NOMO-1 treated with DMSO at 0.1 percent for 48 hours (cell line): ENCODE results near the gene CD74.

Experiments
- DNase-seq: peaks from one replicate; lab custom pipeline; 2025; ENCODE audit not compliant: unreplicated experiment; lab: John Stamatoyannopoulos, UW

The CD74 gene

DNA sequence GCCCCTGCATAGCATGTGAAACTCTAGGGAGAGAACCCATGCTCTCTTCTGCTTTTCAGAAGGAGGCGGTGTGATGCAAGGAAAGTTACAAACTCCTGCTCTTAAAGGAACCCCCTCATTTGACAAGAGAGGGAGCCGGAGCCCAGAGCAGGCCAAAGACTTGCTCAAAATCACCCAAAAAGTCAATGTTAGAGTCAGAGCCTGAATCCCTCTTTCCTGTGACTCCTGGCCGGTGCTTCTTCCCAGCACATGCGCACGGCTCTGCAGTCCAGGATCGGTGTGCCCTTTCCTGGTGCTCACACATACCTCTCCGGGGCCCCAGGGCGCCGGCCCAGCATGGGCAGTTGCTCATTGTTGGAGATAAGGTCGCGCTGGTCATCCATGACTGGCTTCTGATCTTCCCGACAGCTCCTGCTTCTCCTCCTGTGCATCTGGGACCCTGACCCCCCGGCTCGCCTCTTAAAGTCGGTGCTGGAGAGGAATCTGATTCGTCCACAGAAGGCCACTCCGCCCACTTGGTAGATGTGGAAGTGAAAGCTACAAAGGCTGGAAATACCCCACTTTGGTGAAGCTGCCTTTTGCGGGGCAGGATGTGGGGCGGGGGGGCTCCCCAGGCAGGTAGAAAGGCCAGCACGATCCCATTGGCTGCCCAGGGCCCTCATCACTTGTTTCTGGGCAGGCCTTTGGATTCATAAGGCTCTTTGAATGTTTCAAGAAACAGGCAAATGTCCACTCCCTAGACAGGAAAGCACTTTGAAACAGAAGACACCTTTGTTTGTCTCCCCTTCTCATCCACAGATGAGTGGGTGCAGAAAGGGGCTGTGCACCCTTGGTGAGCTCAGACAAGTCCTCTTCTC is at the start of gene CD74:
Gene CD74 (minus strand): TSS at position 592 of the 857 bp plus-strand sequence. CDS start 161 bp downstream, at position 431.
- DNase-seq: peak; percentile 98

DNA sequence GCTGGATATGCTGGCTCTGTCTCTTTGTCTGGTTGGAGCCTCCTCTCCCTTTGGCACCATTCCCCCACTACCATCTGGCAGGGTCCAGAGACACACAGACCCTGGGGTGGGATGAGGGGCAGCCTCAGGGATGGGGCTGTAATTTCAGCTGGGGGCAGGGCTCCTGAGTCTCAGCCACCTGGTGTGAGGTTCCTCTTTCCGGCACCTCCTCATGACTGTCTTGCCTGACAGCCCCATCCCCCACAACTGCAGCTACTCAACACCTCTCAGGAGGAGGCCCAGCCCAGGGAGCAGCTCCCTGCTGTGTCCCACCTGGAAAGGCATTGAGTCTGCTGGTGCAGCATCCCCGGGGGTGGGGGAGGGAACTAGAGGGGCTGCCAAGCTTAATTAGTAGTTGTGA is 48.5 kb upstream of the CD74 start:
- peak; percentile 39 for DNase-seq

DNA sequence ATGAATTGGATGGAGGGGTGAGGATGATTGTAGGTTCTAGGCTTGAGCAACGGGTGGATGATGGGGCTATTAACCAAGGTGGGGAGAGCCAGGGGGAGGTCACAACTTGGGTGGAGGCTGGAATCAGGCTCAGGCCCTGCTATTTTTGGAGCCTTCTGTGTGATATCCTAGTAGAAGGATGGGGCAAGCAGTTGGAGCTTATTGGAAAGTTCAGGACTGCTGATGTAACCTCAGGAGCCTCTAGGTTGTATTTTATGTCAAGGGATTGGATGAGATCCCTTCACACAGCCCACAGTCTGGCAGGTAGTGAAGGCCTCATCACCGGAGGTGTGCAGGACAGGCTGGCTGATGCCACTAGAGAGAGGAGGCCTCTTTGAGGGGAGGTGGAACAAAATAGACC is 48.1 kb upstream of the CD74 start:
- DNase-seq: no peak

DNA sequence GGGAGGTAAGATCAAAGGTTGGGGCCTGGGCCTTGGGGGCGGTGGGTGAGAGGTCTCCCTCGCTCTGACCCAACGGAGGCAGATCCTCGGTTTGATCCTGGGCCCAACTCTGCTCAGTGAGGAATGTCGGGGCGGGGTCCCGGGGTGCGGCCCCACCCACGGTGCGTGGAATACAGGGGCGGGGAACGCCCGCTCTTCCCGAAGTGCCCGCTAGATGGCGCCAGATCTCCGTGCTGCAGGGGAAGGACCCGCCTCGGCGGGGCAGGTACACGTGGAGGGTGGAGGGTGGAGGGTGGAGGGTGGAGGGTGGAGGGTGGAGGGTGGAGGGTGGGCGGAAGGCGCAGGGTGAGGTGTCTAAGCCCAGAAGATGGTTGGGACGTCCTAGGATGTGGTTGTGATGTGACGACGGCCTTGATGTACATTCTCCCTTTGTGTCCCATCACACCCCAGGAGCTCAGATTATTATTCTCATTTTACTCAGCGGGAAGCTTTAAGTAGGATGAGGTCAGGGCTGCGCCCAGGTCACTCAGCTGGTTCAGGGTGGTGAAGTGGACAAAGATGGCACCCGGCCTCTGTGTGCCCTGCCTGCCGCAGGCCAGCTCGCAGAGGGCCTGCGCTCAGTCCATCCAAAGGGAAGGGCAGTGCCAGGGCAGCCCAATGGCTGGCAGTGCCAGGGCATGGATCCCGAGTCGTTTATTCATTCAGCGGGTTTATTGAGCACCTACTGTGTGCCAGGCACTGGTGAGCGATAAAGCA is 46.3 kb upstream of the CD74 start:
- peak; percentile 53 for DNase-seq

DNA sequence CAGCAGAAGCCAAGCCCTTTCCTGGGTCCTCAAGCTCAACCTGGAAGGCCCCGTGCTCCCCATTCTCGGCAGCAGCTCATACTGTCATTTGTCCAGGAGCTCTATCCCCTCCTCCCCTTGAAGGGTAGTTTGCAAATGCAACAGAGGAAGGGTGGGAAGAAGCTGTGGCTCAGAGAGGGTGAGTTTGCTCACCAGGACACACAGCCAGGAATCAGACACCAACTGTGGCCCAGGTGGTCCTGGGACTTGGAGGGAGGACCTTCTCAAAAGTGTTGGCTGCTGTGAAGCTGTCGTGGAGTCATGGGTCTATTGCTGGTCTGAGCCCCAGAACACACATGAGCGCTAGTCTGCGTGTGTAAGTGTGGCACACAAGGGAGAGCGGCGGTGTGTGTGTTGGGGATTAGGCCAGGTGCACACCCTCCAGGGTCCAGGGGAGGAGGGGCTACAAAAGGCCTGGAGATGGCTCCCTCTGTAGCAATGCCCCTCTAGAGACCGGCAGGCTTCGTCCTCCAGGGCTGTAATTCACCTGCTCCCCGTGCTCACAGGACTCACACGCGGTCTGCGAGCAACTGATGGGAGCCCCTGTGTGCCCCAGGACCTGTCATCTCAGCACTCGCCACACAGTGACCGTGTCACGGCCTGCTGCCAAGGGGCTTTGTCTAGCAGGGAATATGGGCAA is 45.0 kb upstream of the CD74 start:
- no peak for DNase-seq

DNA sequence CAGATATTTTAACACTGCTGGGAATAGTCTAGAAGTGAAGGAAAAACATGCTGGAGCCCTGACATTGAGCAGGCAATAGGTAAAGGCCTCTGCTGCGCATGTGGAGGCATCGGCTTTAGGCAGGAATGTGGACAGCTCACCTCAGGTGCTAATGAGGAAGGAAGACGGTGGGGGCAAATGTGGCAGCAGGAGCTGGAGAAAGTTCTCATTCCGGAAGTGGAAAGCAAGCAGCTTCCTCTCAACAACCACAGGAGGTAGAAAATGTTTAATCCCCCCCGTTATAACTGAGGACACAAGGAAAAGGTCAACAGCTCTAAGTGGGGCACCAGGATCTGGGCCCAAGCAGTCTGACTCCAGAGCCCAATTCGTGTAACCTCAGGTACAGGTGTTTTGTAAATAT is 44.4 kb upstream of the CD74 start:
- DNase-seq: peak; percentile 39

DNA sequence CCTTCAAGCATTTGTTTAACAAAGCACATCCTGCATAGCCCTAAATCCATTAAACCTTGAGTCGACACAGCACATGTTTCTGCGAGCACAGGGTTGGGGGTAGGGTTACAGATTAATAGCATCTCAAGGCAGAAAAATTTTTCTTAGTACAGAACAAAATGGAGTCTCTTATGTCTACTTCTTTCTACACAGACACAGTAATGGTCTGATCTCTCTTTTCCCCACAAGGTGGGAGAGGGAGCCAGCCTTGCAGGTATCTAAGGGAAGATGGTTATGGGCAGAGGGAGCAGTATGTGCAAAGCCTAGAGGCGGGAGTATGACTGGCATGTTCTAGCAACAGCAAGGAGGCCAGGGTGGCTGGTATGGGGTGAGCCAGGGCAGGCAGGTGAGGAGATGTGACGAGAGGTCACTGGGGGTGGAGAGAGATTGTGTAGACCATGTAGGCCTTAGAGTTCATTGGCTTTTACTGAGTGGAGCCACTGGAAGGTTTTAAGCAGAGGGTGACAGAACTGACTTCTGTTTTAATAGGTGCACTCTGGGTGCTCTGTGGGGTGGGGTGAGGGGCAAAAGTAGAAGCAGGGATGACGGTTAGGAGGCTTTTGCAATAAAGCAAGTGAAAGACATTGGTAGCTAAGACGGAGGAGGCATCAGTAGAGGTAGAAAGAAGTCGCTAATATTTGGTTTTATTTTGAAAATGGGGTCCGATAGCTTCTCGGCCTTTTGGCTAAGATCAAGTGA is 42.0 kb upstream of the CD74 start:
- DNase-seq: no peak

DNA sequence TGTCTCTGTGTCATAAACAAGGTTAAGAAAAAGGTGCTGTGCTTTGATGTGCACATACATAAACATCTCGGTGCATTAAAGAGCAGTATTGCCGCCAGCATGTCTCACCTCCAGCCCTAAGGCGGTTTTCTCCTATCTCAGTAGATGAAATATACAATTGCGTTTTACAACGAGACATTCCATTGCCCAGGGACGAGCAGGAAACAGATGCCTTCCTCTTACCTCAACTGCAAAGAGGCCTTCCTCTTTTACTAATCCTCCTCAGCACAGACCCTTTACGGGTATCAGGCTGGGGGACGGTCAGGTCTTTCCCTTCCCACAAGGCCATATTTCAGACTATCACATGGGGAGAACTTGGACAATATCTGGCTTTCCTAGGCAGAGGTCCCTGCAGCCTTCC is 41.3 kb upstream of the CD74 start:
- DNase-seq: peak; percentile 69

DNA sequence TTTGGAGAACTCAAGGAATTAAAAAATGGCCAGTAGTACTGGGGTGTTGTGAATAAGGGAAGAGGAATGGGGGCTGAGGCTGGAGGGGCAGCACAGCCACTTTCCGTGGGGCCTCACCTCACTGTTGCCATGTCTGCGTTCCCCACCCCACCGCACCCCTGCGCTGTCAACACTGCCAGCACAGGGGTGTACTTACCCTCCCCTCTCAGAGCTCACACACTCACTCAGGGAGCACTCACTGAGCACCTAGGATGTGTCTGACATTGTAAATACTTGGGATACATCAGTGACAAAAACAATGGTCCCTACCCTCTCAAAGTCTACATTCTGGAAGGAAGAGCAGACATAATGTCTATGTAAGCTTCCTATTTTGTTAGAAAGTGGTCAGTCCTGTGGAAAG is 40.2 kb upstream of the CD74 start:
- no peak for DNase-seq

DNA sequence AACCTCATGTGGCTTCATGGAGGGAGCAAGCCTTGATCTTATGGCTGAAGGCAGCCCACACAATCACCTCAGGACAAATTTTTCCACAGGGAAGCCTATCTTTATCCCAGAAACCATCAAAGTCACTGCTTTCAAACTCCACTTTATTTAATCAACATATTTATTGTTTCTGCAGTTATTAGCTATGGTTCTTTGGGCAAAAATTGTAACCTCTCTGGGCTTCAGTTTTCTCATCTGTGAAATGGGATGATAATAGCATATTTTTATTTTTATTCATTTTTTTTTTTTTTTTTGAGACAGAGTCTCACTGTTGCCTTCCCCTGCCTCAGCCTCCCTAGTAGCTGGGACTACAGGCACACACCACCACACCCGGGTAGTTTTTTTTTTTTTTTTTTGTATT is 38.9 kb upstream of the CD74 start:
- DNase-seq: no peak

DNA sequence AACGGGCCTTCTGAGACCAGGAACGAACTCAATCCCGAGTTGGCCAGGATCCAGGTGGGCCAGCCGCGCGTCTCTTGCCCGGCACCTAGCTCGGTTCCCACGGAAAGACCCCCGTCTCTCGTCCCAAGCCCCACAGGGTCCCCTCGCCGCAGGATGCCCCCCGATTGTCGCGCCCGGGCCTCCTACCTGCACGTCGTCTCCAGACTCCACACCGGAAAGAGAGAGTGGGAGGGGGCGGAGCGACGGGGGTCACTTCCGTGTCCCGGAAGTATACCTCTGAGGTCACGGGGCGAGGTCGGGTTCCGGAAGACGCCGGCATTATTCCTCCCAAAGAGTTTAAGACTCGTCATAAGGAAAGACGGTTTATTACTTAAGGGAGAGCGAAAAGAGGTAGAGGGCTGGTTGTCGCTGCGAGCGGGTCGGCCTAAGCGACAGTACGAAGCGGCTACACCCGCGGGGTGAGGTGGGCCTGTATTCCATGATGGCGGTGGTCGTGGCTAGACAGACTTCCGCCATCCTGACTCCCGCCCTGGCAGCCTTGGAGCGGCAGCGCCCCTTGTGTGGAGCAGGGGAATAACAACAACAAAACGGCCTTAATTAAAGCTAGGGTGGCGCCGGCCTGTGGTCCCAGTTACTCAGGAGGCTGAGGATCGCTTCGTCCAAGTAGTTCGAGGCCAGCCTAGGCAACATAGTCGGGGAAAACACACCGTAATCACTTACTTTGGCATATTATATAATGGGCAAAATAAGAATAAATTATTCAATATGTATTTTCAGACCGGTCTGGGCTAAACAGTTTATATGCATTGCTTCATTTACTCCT is 37.0 kb upstream of the CD74 start, which contains the start of gene RPS14:
Gene RPS14 (minus strand): TSS at position 223 of the 823 bp plus-strand sequence. CDS start 2,006 bp downstream, outside the sequence.
- DNase-seq: peak; percentile 86

DNA sequence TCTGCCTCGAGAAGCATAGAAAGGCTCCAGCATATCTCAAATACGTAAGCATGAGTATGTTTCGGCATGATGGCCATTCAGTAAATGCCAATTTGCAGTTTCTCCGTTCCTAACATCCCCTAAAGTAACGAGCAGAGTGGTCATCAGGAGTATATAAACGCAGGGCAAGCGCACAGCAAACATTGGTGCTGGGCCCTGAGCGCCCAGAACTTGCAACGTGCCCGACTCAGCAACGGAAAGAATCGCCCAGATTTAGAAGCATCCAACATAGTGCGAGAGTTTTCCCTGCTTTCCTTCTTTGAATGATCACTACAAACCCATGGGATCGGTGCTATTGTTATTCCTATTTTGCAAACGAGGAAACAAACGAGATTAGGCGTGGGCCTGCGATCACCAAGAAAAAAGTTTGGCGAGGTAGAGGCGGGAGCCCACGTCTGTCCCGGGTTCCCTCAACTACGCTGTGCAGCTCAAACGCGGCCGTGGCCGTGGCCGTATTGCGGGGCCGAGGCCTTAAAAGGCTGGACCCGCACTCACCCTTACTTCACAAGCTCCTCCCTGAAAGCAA is 36.3 kb upstream of the CD74 start:
- DNase-seq: no peak

DNA sequence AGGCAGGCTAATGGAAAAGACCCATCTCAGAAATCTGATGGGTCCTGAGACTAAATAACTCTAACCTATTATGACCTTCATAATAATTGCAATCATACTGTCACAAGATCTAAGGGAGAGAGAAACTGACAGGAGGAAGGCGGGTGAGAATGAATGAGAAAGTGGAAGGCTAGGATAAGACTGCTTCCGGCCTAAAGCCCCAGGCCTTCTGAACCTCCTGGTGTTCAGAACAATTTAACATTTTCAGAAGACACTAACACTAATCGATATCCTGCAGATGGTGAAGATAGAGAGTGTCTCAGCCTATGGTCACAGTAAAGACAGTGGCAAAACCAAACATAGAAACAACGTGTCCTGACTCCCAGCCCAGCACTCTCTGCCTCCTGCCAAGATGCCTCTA is 35.6 kb upstream of the CD74 start:
- peak; percentile 34 for DNase-seq

DNA sequence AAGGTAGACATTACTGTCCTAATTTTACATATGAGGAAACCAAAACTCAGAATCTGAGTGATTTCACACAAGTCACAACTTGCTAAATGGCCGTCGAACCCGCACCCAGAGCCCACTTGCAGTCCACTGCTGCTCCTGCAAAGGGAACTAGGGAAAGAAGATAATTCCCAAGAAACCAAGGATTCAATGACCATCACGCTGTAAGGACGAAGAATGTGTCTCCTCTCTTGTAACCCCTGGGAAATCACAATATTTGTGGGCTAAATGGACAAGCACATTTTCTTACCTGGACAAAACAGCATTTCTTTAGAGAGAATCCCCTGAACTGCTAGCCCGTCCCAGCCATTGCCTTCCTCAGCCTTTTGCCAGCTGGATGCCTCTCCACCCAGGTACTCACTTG is 34.5 kb upstream of the CD74 start:
- DNase-seq: no peak

DNA sequence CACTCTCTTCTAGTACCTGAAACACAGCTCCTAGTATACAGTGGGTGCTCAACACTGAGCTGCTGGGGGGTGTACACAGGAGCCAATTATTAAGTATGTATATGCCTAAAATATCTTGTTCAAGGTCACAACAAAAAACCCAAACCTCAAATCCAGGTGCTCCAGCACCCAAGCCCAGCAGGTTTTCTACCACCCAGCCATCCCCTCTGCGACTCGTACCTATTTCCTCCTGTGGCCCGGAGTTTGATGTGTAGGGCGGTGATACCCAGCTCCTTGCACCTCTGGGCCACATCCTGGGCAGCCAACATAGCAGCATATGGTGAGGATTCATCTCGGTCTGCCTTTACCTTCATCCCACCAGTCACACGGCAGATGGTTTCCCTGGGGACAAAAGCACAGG is 33.9 kb upstream of the CD74 start:
- no peak for DNase-seq

DNA sequence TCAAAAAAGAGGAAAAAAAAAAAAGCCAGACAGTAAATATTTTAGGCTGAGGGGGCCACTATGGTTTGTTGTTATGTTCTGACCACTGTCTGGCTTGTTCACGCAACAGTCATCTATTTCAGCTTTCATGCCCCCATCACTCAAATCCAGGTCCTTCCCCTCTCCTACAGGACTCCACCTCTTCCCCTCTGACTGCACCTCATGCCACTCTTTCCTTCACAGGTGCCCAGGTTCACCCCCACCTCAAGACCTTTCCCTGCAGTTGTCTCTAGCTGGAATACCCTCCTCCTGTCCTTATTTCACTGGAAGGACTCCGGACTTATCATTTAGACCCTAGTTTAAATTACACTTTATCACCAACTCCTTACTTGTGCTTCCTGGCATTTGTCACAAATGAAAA is 33.4 kb upstream of the CD74 start:
- no peak for DNase-seq

DNA sequence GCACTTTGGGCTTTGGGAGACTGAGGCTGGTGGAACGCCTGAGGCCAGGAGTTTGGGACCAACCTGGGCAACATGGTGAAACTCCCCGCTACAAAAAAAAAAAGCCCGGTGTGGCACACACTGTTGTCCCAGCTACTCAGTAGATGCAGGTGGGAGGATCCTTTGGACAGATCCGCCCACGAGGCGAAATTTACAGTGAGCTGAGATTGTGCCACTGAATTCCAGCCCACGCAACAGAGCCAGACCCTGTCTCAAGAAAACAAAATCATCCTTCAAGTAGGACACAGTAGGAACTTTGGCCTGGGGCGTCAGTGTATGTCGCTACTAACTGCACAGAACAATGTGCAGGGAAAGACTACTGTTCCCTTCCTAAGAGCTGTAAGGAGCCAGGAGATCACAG is 32.1 kb upstream of the CD74 start:
- no peak for DNase-seq

DNA sequence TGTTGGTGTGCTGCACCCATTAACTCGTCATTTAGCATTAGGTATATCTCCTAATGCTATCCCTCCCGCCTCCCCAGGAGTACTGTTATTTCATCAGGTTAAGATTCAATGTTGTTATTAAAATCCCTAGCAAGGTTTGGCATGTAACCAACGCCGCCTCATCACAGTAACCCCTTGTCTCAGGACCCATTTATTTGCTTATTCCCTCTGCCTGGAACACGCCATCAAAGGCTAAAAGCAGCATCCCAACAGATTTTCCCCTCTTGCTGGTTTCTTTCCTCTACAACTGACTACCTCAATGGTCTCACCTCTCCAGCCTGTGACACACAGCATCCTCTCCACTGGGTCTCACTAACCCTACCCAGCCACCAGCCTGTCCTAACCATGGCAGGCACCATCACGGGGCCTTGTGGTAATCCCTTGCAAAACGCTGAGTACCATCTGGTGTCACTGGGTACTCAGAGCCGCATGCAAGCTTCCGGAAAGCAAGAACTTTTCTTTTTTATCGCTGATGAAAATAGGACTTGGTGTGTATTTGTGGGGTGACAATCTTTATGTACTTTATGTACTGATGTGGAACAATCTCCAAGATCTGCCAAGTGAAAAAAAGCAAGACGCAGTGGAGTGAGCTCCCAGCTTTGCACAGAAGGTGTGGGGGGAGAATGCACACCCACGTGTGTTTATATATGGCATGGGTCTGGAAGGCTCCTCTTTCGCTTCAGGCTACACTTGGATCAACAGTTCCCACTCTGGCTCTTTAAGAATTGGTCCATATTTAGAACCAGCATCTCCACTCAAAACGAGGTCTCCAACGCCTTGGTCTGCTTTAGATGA is 30.7 kb upstream of the CD74 start:
- no peak for DNase-seq

DNA sequence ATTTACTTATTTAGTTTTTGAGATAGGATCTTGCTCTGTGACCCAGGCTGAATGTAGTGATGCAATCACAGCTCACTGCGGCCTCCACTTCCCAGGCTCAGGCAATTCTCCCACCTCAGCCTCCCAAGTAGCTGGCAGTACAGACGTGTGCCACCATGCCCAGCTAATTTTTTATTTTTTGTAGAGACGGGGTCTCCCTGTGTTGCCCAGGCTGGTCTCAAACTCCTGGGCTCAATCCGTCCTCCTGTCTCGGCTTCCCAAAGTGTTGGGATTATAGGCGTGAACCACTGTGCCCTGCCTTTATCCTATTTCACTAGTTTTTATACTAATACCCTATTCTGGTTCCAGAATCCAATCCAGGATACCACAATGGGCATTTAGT is 30.0 kb upstream of the CD74 start:
- no peak for DNase-seq
